ENCODE measurements around the gene L3MBTL1.
A peak's percentile ranks its signal among the peaks of the same experiment; 100 is the strongest.
"Not testable (repeated sequence)": the region's sequence is repeated elsewhere in the genome, so short reads cannot be mapped to it uniquely, and the experiment has no call there.

Gene L3MBTL1

GRCh38 chr20:43495388-43495787, 12.1 kb upstream of the L3MBTL1 start:
- DNase-seq (ENCODE audit: low read depth, low spot score), result no peak

DNA sequence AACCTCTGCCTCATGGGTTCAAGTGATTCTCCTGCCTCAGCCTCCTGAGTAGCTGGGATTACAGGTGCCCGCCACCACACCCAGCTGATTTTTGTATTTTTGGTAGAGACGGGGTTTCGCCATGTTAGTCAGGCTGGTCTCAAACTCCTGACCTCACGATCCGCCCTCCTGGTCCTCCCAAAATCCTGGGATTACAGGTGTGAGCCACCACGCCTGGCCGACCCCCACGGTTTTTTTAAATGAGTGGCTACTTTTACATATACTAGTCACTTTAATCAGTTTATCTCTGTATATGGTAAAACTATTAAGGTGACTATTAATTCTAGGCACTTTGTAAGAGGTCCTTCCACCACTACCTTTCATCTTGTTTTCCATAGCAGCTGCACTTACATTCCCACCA, 5.5 kb upstream of the L3MBTL1 start:
- DNase-seq (ENCODE audit: low read depth, low spot score); H3K27ac ChIP-seq: not testable (repeated sequence)

More at GRCh38 chr20:43495388-43495787, 12.1 kb upstream of the L3MBTL1 start:
- no peak overlapping the region for H3K27ac ChIP-seq

- DNase-seq (ENCODE audit: low read depth, low spot score), result no peak
Observed at GRCh38 chr20:43506238-43506637, 1.3 kb upstream of the L3MBTL1 start.

DNA sequence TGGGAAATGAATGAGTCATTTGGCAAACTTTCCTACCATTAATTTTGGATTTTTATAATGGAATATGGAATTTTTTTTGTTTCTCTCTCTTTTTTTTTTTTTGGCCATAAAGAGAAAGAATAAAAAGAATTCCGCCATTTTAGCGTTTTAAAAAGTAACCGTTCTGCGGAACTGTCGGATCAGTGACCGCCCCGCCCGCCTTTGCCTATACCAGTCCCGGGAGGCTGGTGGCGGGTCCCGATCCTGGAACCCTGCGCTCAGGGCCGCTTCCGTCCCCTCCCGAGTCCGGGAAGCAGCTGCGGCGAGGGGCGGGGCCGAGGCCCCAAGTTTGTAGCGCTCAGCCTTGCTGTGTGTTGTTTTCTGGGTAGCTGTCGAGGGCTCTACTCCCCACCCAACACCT, 609 bp downstream of the L3MBTL1 start:
- DNase-seq (ENCODE audit: low read depth, low spot score), result no peak
- no peak overlapping the region for H3K27ac ChIP-seq

More at GRCh38 chr20:43506238-43506637, 1.3 kb upstream of the L3MBTL1 start:
- no peak overlapping the region for H3K27ac ChIP-seq

DNA sequence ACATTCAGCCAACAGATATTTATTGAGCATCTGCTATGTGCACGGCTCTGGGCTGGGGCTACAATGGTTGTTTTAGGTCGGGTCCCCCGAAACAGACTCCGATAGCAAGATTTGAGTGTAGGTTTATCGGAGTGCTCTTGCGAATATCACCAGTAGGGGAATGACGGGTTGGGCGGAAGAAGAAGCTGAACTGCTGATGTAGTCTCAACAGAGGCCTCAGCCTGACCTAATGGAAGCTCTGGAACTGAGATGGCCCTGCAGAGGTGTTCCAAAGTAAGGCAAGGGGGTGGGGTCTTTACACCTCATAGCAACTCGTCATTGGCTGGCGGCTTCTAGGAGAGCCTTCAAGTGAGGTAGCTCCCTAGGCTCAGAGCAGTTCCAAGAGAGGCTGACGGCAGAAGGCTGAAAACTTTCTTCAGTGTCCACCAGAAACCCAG, 1.1 kb downstream of the L3MBTL1 start:
- H3K27ac ChIP-seq, result no peak overlapping the region
- no peak for DNase-seq (ENCODE audit: low read depth, low spot score)

DNA sequence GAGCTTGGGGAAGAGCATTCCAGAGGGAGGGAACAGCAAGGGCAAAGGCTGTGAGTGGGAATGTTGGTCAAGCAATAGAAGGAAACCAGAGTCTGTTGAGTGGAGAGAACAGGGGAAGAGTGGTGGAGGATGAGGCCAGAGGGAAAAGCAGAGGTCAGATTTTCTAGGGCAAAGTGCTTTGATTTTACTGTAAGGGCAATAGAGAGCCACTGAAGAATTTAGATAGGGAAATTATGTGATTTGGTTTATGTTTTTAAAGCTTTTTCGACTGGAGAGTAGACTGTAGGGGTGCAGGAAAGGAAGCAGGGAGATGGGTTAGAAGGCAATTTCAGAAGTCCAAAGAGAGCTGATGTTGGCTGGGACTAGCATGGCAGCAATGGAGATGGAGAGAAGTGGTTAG, 4.4 kb downstream of the L3MBTL1 start:
- H3K27ac ChIP-seq, result no peak overlapping the region
- no peak for DNase-seq (ENCODE audit: low read depth, low spot score)

GRCh38 chr20:43513372-43513930, 6.0 kb downstream of the L3MBTL1 start:
- peak overlapping the region; percentile 43 for H3K27ac ChIP-seq
- no peak for DNase-seq (ENCODE audit: low read depth, low spot score)

GRCh38 chr20:43513931-43514647, 6.6 kb downstream of the L3MBTL1 start:
- DNase-seq (ENCODE audit: low read depth, low spot score), result peak; percentile 84
- H3K27ac ChIP-seq, result peak overlapping the region; percentile 43

DNA sequence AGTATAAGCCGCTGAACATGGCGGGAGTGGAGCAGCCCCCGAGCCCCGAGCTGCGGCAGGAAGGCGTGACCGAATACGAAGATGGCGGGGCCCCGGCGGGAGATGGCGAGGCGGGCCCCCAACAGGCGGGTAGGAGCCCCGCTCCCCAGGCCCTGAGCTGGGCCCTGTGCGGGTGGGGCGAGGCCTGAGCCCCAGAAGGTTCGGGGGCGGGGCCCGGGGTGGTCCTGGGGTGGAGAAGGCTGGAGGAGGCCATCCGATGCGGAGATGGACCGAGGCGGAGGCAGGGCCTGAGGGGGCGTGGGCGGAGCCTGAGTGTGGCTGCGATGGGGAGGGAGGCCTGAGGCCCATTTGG, 7.1 kb downstream of the L3MBTL1 start:
- H3K27ac ChIP-seq, result no peak overlapping the region
- DNase-seq (ENCODE audit: low read depth, low spot score), result no peak

GRCh38 chr20:43515628-43516027, 8.1 kb downstream of the L3MBTL1 start:
- H3K27ac ChIP-seq, result no peak overlapping the region
- DNase-seq (ENCODE audit: low read depth, low spot score), result no peak

GRCh38 chr20:43516251-43516824, 8.8 kb downstream of the L3MBTL1 start:
- no peak for DNase-seq (ENCODE audit: low read depth, low spot score)

GRCh38 chr20:43520074-43520630, 12.7 kb downstream of the L3MBTL1 start:
- DNase-seq (ENCODE audit: low read depth, low spot score), result no peak
- no peak overlapping the region for H3K27ac ChIP-seq

More at GRCh38 chr20:43516251-43516824, 8.8 kb downstream of the L3MBTL1 start:
- H3K27ac ChIP-seq, result no peak overlapping the region

DNA sequence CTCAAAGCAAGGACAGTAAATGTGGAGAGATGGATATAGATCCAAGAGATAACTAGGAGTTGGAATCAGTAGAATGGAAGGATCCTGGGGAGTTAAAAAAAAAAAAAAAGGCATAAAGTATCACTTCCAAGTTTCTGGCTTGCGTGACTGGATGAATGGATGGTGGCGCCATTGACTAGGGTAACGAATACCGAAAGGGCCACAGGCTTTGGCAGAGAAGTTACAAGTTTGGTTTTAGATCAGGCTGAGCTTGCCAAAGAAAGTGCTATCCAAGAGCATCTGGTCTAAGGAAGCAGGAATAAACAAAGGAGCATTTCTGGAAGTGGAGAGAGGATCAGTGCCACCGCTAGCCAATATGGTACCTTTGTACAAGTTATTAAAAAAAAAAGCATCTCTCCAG, 17.5 kb downstream of the L3MBTL1 start:
- no peak overlapping the region for H3K27ac ChIP-seq
- no peak for DNase-seq (ENCODE audit: low read depth, low spot score)

- no peak overlapping the region for H3K27ac ChIP-seq
- no peak for DNase-seq (ENCODE audit: low read depth, low spot score)
Observed at GRCh38 chr20:43528258-43528875, 20.9 kb downstream of the L3MBTL1 start.

- no peak overlapping the region for H3K27ac ChIP-seq
- no peak for DNase-seq (ENCODE audit: low read depth, low spot score)
Observed at GRCh38 chr20:43529051-43529450, 21.6 kb downstream of the L3MBTL1 start.

GRCh38 chr20:43529457-43530153, 22.1 kb downstream of the L3MBTL1 start:
- no peak overlapping the region for H3K27ac ChIP-seq
- no peak for DNase-seq (ENCODE audit: low read depth, low spot score)

- no peak for DNase-seq (ENCODE audit: low read depth, low spot score)
- H3K27ac ChIP-seq, result no peak overlapping the region
Observed at GRCh38 chr20:43530321-43531090, 23.0 kb downstream of the L3MBTL1 start.

DNA sequence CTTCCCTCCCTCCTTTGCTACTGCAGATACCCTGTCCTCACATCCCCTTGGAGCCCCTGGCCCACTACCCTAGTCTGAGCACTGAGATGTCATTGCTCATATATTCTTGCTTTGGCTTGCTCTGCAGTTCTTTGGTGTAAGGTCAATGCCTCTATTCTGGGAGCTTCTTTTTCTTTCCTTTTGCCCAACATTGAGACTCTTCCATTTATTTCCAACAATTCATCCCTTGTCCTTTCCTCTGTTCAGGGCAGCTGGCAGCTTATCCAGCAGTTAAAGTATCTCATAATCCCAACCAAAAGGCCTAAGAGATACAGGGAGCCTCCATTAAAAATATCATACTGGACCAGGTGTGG, 23.6 kb downstream of the L3MBTL1 start:
- DNase-seq (ENCODE audit: low read depth, low spot score), result no peak
- H3K27ac ChIP-seq, result no peak overlapping the region

- H3K27ac ChIP-seq, result no peak overlapping the region
- no peak for DNase-seq (ENCODE audit: low read depth, low spot score)
Observed at GRCh38 chr20:43532416-43533055, 25.0 kb downstream of the L3MBTL1 start.

Data from epithelial cell of prostate (primary cell).